22Rv1 (cell line): ENCODE measurements around the gene LSAMP.

Source experiments
- ZFX ChIP-seq: fragments of 450-650 bp; IDR thresholded peaks from 2 replicates; pipeline ENCODE4 v1.6.1; 2017; ENCODE audit warnings: antibody characterized with exemption, borderline replicate concordance
- TF ChIP-seq, protein P1 (sequence below): fragments of 450-650 bp; IDR thresholded peaks from 2 replicates; pipeline ENCODE4 v1.5.1; 2017; ENCODE audit warnings: mild to moderate bottlenecking

DNA sequence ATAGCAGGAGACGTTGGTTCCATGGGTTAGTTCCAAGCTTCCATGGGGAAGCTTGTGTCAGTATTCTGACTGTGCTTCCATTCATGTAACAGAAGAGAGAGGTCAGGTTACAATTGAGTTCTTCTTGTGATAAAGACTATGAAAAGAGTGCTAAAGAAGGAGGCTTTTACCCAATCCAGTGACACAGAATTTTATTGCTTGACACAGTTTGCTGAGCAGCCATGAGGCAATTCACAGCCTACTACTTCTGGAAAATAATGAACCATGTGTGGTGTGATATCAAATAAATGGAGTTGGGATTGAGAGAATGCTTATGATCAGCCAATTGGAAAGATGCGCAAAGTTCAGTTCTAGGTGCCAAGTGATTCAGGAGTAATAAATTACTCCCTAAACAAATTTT is 233.4 kb downstream of the LSAMP start:
- TF ChIP-seq, protein P1, sequence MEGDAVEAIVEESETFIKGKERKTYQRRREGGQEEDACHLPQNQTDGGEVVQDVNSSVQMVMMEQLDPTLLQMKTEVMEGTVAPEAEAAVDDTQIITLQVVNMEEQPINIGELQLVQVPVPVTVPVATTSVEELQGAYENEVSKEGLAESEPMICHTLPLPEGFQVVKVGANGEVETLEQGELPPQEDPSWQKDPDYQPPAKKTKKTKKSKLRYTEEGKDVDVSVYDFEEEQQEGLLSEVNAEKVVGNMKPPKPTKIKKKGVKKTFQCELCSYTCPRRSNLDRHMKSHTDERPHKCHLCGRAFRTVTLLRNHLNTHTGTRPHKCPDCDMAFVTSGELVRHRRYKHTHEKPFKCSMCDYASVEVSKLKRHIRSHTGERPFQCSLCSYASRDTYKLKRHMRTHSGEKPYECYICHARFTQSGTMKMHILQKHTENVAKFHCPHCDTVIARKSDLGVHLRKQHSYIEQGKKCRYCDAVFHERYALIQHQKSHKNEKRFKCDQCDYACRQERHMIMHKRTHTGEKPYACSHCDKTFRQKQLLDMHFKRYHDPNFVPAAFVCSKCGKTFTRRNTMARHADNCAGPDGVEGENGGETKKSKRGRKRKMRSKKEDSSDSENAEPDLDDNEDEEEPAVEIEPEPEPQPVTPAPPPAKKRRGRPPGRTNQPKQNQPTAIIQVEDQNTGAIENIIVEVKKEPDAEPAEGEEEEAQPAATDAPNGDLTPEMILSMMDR = no peak
- no peak for TF ChIP-seq ZFX
